ENCODE results near the gene TXNDC16.

DNA sequence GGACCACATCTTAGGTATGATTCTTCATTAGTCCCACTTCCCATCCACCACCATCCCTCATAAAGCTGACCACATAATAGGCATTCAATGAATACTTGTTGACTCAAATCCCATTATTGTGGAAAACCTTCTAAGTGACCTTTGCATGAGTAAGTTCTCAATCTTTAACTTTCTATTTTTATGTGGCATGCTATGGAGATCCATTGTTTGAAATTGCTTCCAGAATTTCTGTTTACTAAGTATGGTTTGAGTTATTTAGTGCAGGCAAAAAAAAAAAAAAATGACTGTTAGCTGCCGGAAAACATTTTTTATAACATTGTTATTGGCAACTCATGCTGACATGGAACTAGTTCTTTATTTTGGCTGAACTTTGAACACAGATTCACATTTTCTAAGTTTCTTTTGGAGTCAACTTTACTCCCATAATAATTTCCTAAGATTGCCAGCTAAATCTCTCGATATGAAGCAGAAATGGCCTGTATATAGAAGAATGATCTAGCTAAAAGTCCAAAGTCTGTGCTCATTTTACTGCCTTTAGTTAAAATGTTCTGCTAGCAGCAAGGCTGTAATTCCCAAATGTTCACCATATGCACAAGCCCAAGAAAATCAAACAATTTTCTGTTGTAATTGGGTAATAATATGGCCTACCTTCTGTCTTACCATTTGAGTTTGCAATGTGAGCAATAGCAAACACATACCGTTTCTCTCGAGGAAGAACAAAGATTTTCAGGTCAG lies 160.3 kb downstream of the TXNDC16 start:
- no peak for TF ChIP-seq POLR2A (IDR thresholded peaks at IDR 0.05)
- TF ChIP-seq CTCF (IDR thresholded peaks at IDR 0.05), result no peak

All from prostate gland (tissue), 2 donors.